GM08714 (cell line): ENCODE measurements around the gene EID2B.

Experiments used
- H3K4me3 ChIP-seq: fragments of 200-500 bp; sonication (Bioruptor generic); 2 replicates; pipeline ENCODE4 v1.5.1; 2014; ENCODE audit warnings: mild to moderate bottlenecking, low read length, inconsistent platforms
- ZNF274 ChIP-seq: IDR thresholded peaks from 2 replicates; pipeline ENCODE4 v1.6.1; 2012; ENCODE audit warnings: mild to moderate bottlenecking, low read depth, low read length

Gene EID2B

GRCh38 chr19:39517432-39517831 lies 15.2 kb downstream of the EID2B start:
- TF ChIP-seq ZNF274, result no peak

GRCh38 chr19:39516270-39516669 lies 16.4 kb downstream of the EID2B start:
- no peak for TF ChIP-seq ZNF274
- no peak overlapping the region for H3K4me3 ChIP-seq

More at GRCh38 chr19:39517432-39517831, 15.2 kb downstream of the EID2B start:
- H3K4me3 ChIP-seq, result no peak overlapping the region

- TF ChIP-seq ZNF274, result no peak
- H3K4me3 ChIP-seq, result peak overlapping the region; percentile 34; the same call in 1 of the 2 replicates
Observed at GRCh38 chr19:39515551-39516191, 17.0 kb downstream of the EID2B start.

- H3K4me3 ChIP-seq, result peak within 1 kb of the TSS; percentile 34; the same call in 1 of the 2 replicates
- TF ChIP-seq ZNF274, result no peak
Observed at GRCh38 chr19:39514840-39515550, 17.7 kb downstream of the EID2B start, which contains the start of gene SELENOV. TSS of gene SELENOV (plus strand) at chr19:39515139. CDS start at chr19:39515213, 74 bp downstream.

- H3K4me3 ChIP-seq, result no peak overlapping the region
- no peak for TF ChIP-seq ZNF274
Observed at GRCh38 chr19:39512988-39513387, 19.7 kb downstream of the EID2B start.

GRCh38 chr19:39509233-39509632 lies 23.4 kb downstream of the EID2B start:
- TF ChIP-seq ZNF274, result no peak

GRCh38 chr19:39508629-39509028 lies 24.0 kb downstream of the EID2B start:
- no peak overlapping the region for H3K4me3 ChIP-seq
- no peak for TF ChIP-seq ZNF274

More at GRCh38 chr19:39509233-39509632, 23.4 kb downstream of the EID2B start:
- no peak overlapping the region for H3K4me3 ChIP-seq

- peak overlapping the region; percentile 39 for H3K4me3 ChIP-seq
- TF ChIP-seq ZNF274, result no peak
Observed at GRCh38 chr19:39507715-39508364, 24.8 kb downstream of the EID2B start.

GRCh38 chr19:39506944-39507714 lies 25.5 kb downstream of the EID2B start:
- no peak for TF ChIP-seq ZNF274
- H3K4me3 ChIP-seq, result peak overlapping the region; percentile 39

GRCh38 chr19:39506598-39506943 lies 26.1 kb downstream of the EID2B start:
- no peak for TF ChIP-seq ZNF274
- H3K4me3 ChIP-seq, result no peak overlapping the region; the same call in 1 of the 2 replicates

GRCh38 chr19:39502640-39503417 lies 29.8 kb downstream of the EID2B start:
- TF ChIP-seq ZNF274, result no peak
- H3K4me3 ChIP-seq, result no peak overlapping the region

GRCh38 chr19:39501340-39501739 lies 31.3 kb downstream of the EID2B start:
- TF ChIP-seq ZNF274, result no peak
- H3K4me3 ChIP-seq, result no peak overlapping the region

GRCh38 chr19:39500543-39500942 lies 32.1 kb downstream of the EID2B start:
- no peak overlapping the region for H3K4me3 ChIP-seq

More at GRCh38 chr19:39500543-39500942, 32.1 kb downstream of the EID2B start:
- no peak for TF ChIP-seq ZNF274
